IMR-90 (cell line): ENCODE results near the gene CAMTA1. TPM values are rescaled to one million over a fixed set of nuclear protein-coding genes. Genes with fewer than 3 reads are reported as not detected.

ENCODE experiments used
- ATAC-seq: fragments of 200-7000 bp; cut with Tn5 transposase; 2 replicates; pipeline ENCODE4 v1.9.1; 2020; ENCODE audit warnings: low read depth, mild to moderate bottlenecking, moderate library complexity
- BruUV-seq: library from RNA; stranded (reverse); fragments of 400-500 nt; replicated peaks from 2 replicates; lab custom pipeline; 2021; lab: Mats Ljungman, UMichigan
- CTCF ChIA-PET: fragments of 300-600 bp; formaldehyde crosslinking; extraction: SDS; loops from one replicate; lab custom pipeline; 2021; ENCODE audit warnings: antibody characterized with exemption; lab: Yijun Ruan, JAX
- POLR2A ChIA-PET: fragments of 300-600 bp; sonication (Branson Sonifier 250); formaldehyde crosslinking; loops from one replicate; lab custom pipeline; 2022; ENCODE audit warnings: antibody characterized with exemption; ENCODE audit not compliant: unreplicated experiment; lab: Charles Lee
- DNase-seq: peaks from one replicate; pipeline ENCODE4 v3.0.0; 2013
- H2AFZ ChIP-seq: replicated peaks from 2 replicates; pipeline ENCODE3; 2013; ENCODE audit warnings: low read length, mild to moderate bottlenecking; ENCODE audit not compliant: poor library complexity
- H2AK5ac ChIP-seq: 2 replicates; pipeline ENCODE4 v1.6.1; 2013; ENCODE audit warnings: low read depth, low read length, inconsistent platforms
- H2AK9ac ChIP-seq: replicated peaks from 2 replicates; pipeline ENCODE3; 2013; ENCODE audit warnings: mild to moderate bottlenecking, low read depth, low read length, moderate library complexity; ENCODE audit not compliant: poor library complexity
- H2BK120ac ChIP-seq: 2 replicates; pipeline ENCODE4 v1.6.1; 2013; ENCODE audit warnings: low read depth, low read length, inconsistent platforms
- H2BK15ac ChIP-seq: 3 replicates; pipeline ENCODE4 v1.6.1; 2013; ENCODE audit warnings: low read depth, low read length, inconsistent platforms
- H2BK20ac ChIP-seq: 2 replicates; pipeline ENCODE4 v1.6.1; 2013; ENCODE audit warnings: low read depth, mild to moderate bottlenecking, inconsistent platforms, low read length, moderate library complexity
- H2BK5ac ChIP-seq: 2 replicates; pipeline ENCODE4 v1.6.1; 2013; ENCODE audit warnings: mild to moderate bottlenecking, low read depth, low read length, inconsistent platforms; ENCODE audit not compliant: poor library complexity, severe bottlenecking
- H3K14ac ChIP-seq: replicated peaks from 2 replicates; pipeline ENCODE4 v1.6.1; 2013; ENCODE audit warnings: low read depth, low read length, inconsistent platforms
- H3K18ac ChIP-seq: 2 replicates; pipeline ENCODE4 v1.6.1; 2013; ENCODE audit warnings: low read depth, low read length, control low read depth
- H3K23ac ChIP-seq: 2 replicates; pipeline ENCODE4 v1.6.1; 2013; ENCODE audit warnings: low read depth, low read length, inconsistent platforms
- H3K27ac ChIP-seq: 2 replicates; pipeline ENCODE4 v1.5.1; 2013; ENCODE audit warnings: mild to moderate bottlenecking, control low read depth, low read length; ENCODE audit not compliant: insufficient read depth
- H3K27me3 ChIP-seq: 2 replicates; pipeline ENCODE4 v1.6.1; 2013; ENCODE audit warnings: low read length; ENCODE audit not compliant: control insufficient read depth, insufficient read depth
- H3K36me3 ChIP-seq: 2 replicates; pipeline ENCODE4 v1.6.1; 2013; ENCODE audit warnings: low read length, mixed read lengths; ENCODE audit not compliant: control insufficient read depth, insufficient read depth
- H3K4ac ChIP-seq: 2 replicates; pipeline ENCODE4 v1.6.1; 2013; ENCODE audit warnings: low read depth, low read length, inconsistent platforms
- H3K4me1 ChIP-seq: 2 replicates; pipeline ENCODE4 v1.6.1; 2013; ENCODE audit warnings: low read length, mixed read lengths; ENCODE audit not compliant: control insufficient read depth, insufficient read depth
- H3K4me2 ChIP-seq: 2 replicates; pipeline ENCODE4 v1.6.1; 2013; ENCODE audit warnings: low read depth, mild to moderate bottlenecking, control low read depth, low read length, moderate library complexity
- H3K4me3 ChIP-seq: 2 replicates; pipeline ENCODE4 v1.5.1; 2013; ENCODE audit warnings: low read depth, mild to moderate bottlenecking, control low read depth, low read length, moderate library complexity; ENCODE audit not compliant: insufficient read depth
- H3K56ac ChIP-seq: 2 replicates; pipeline ENCODE4 v1.6.1; 2013; ENCODE audit warnings: low read length, inconsistent platforms; ENCODE audit not compliant: insufficient read depth; ENCODE audit errors: extremely low read depth
- H3K79me1 ChIP-seq, 2 experiments: 2 replicates each; pipeline ENCODE4 v1.6.1; 2013; ENCODE audit warnings: low read length in 2 of 2, inconsistent platforms in 1 of 2, low read depth in 1 of 2
- H3K9ac ChIP-seq: 2 replicates; pipeline ENCODE4 v1.6.1; 2013; ENCODE audit warnings: low read depth, low read length, control low read depth
- H3K9me1 ChIP-seq: 2 replicates; pipeline ENCODE4 v1.6.1; 2013; ENCODE audit warnings: low read length, inconsistent platforms; ENCODE audit not compliant: insufficient read depth
- H3K9me3 ChIP-seq: 2 replicates; pipeline ENCODE4 v1.6.1; 2013; ENCODE audit warnings: low read length; ENCODE audit not compliant: control insufficient read depth, insufficient read depth
- H4K20me1 ChIP-seq: 2 replicates; pipeline ENCODE4 v1.6.1; 2013; ENCODE audit warnings: low read length, inconsistent platforms; ENCODE audit not compliant: insufficient read depth
- H4K5ac ChIP-seq: 2 replicates; pipeline ENCODE4 v1.6.1; 2013; ENCODE audit warnings: mild to moderate bottlenecking, low read depth, low read length, control low read depth
- H4K8ac ChIP-seq, 2 experiments: 2 replicates each; pipeline ENCODE4 v1.6.1; 2013; ENCODE audit warnings: low read depth in 2 of 2, low read length in 2 of 2, control low read depth in 1 of 2, inconsistent platforms in 1 of 2
- H4K91ac ChIP-seq: 2 replicates; pipeline ENCODE4 v1.6.1; 2013; ENCODE audit warnings: low read depth, low read length, inconsistent platforms; ENCODE audit not compliant: insufficient read depth
- MAZ ChIP-seq: IDR thresholded peaks from 2 replicates; pipeline ENCODE4 v1.6.1; 2012; ENCODE audit warnings: low read depth, mild to moderate bottlenecking, low read length, improper control_type of control experiment, moderate library complexity, borderline replicate concordance
- USF2 ChIP-seq: fragments of 150-350 bp; IDR thresholded peaks from 2 replicates; pipeline ENCODE4 v1.6.1; 2017; ENCODE audit warnings: mild to moderate bottlenecking, antibody characterized with exemption, low read length, low read depth
- WGBS, 2 experiments: methylation state at CpG; one replicate each; pipeline versions ENCODE4 v1.1.5 to v1.1.7; 2013; ENCODE audit warnings: missing lambda C conversion rate in 2 of 2; ENCODE audit not compliant: insufficient read length in 1 of 2; ENCODE audit errors: extremely low coverage in 2 of 2; 5-methylcytosine and 5-hydroxymethylcytosine counted together
- dilution Hi-C: fragments of 300-500 bp; cut with HindIII; formaldehyde crosslinking; loops from one replicate; pipeline ENCODE4 v1.14.3; 2018; ENCODE audit warnings: low sequenced_read_pairs; ENCODE audit not compliant: unreplicated experiment
- in situ Hi-C: fragments of 300-500 bp; cut with MboI; formaldehyde crosslinking; loops from 3 replicates; pipeline ENCODE4 v1.14.3; 2019; ENCODE audit warnings: low sequenced_read_pairs, inconsistent platforms, mixed read lengths
- intact Hi-C: fragments of 100-400 bp; cut with micrococcal nuclease; formaldehyde crosslinking; loops from 2 replicates; pipeline ENCODE4 v1.10.0; 2022
- polyA plus RNA-seq, 3 experiments: library from polyadenylated mRNA; depleted of rRNA; stranded (reverse); fragments of >200 nt; gene quantifications; 2 replicates each; pipeline ENCODE4 v1.2.3, GENCODE V29; 2012; ENCODE audit warnings: low replicate concordance in 1 of 3
- total RNA-seq: library from RNA; depleted of rRNA; stranded (reverse); fragments of >200 nt; gene quantifications from 2 replicates; pipeline ENCODE4 v1.2.3, GENCODE V29; 2012

The CAMTA1 gene
- total and polyA plus RNA-seq, 2 of the 4 experiments (the other 2 are of a cell fraction), result 35.5 to 74.3 TPM

GRCh38 chr1:7331926-7332535, 546.8 kb downstream of the CAMTA1 start:
- H3K4ac ChIP-seq, result no peak overlapping the region; the same call in 1 of the 2 replicates
- H3K27me3 ChIP-seq, result no peaks in the 10 kb centered on the region
- no peak overlapping the region for H2BK5ac ChIP-seq
- no CpG with 5 or more reads among the region's 9 CpGs for whole genome bisulfite sequencing, 2 experiments
- intact Hi-C loops (no loop called here), dilution Hi-C loops (no loop called here), in situ Hi-C loops (no loop called here)
- H2BK20ac ChIP-seq, result no peak overlapping the region
- H3K36me3 ChIP-seq, result no peaks in the 10 kb centered on the region
- POLR2A ChIA-PET, result no interaction called here
- CTCF ChIA-PET, result no interaction called here
- no peak overlapping the region; the same call in 1 of the 2 replicates for H2BK120ac ChIP-seq
- H3K4me3 ChIP-seq, result no peak overlapping the region
- no peak overlapping the region for H3K9ac ChIP-seq
- H3K27ac ChIP-seq, result no peak overlapping the region
- no peak overlapping the region for H4K8ac ChIP-seq
- no peak overlapping the region for H4K5ac ChIP-seq
- ATAC-seq, result no peak
- no peak overlapping the region; the same call in 2 of the 3 replicates for H2BK15ac ChIP-seq
- H3K56ac ChIP-seq, result no peak overlapping the region
- no peaks in the 10 kb centered on the region for H3K79me1 ChIP-seq
- TF ChIP-seq USF2, result no peak
- no peak for TF ChIP-seq MAZ
- H3K9me3 ChIP-seq, result peaks cover 3% of the 10 kb centered on the region; the same call in 1 of the 2 replicates
- H3K9me1 ChIP-seq, result peaks cover 11% of the 10 kb centered on the region; the same call in 1 of the 2 replicates
- peak overlapping the region; percentile 11 for H2AFZ ChIP-seq
- H4K91ac ChIP-seq, result no peak overlapping the region
- no peak overlapping the region for H2AK9ac ChIP-seq
- DNase-seq, result no peak
- no peak overlapping the region for H3K18ac ChIP-seq
- no peak overlapping the region for H3K4me2 ChIP-seq
- H4K20me1 ChIP-seq, result no peaks in the 10 kb centered on the region
- no TSS peak for BruUV-seq
- peaks cover 15% of the 10 kb centered on the region for H3K4me1 ChIP-seq
- no peak overlapping the region for H3K14ac ChIP-seq
- no peak overlapping the region for H2AK5ac ChIP-seq
- H3K23ac ChIP-seq, result no peak overlapping the region
